Right cardiac atrium (tissue), 5 donors: ENCODE measurements around the gene CLEC4M. TPM values are rescaled to one million over a fixed set of nuclear protein-coding genes. Genes with fewer than 3 reads are reported as not detected.
"Not testable (repeated sequence)": the region's sequence is repeated elsewhere in the genome, so short reads cannot be mapped to it uniquely, and the experiment has no call there.

Experiments
- ATAC-seq, 2 donors: fragments of 200-7000 bp; cut with Tn5 transposase; one replicate each; pipeline versions ENCODE4 v1.8.0 to v1.9.1; 2020; ENCODE audit warnings: moderate library complexity in 2 of 2, mild to moderate bottlenecking in 1 of 2
- DNase-seq, 3 donors: peaks; one replicate each; pipeline ENCODE4 v3.0.0-alpha.2; 2020
- H3K27ac ChIP-seq: one replicate; pipeline ENCODE4 v1.5.1; 2013; ENCODE audit warnings: mild to moderate bottlenecking, low read length, control low read depth, moderate library complexity
- H3K27me3 ChIP-seq: one replicate; pipeline ENCODE4 v1.6.1; 2013; ENCODE audit not compliant: control insufficient read depth, insufficient read depth
- H3K4me1 ChIP-seq: one replicate; pipeline ENCODE4 v1.6.1; 2013; ENCODE audit warnings: low read length; ENCODE audit not compliant: control insufficient read depth, insufficient read depth
- H3K4me3 ChIP-seq: one replicate; pipeline ENCODE4 v1.5.1; 2013; ENCODE audit warnings: low read length, control low read depth
- H3K9me3 ChIP-seq: one replicate; pipeline ENCODE4 v1.6.1; 2013; ENCODE audit warnings: low read length; ENCODE audit not compliant: control insufficient read depth
- WGBS: extraction: QIAGEN DNeasy Blood & Tissue Kit; methylation state at CpG from one replicate; pipeline ENCODE4 v1.1.7; 2013; 5-methylcytosine and 5-hydroxymethylcytosine counted together
- intact Hi-C, 4 donors: fragments of 100-400 bp; cut with DNase I; formaldehyde crosslinking; loops; one replicate each; pipeline versions ENCODE4 v1.11.0 to v1.14.0; 2022 to 2023
- polyA plus RNA-seq: library from polyadenylated mRNA; stranded (reverse); fragments of 200-250 nt; gene quantifications from one replicate; pipeline ENCODE4 v1.2.3, GENCODE V29; 2013
- total RNA-seq, 4 donors: library from RNA; stranded (reverse); fragmentation: NEBNext Ultra II Directional; extraction: Animal tissue kit (Norgen Biotek cat#: 25700); gene quantifications; one replicate each; pipeline ENCODE4 v1.2.1, GENCODE V29; 2021
- donor health status: healthy with polysubstance abuse.
- donor health status: DM: no; HTN: yes; CAD: no.
- donor health status: DM: no; HTN: no; CAD: no.
- donor health status: DM: no; HTN: yes; CAD: no; lungs with severe emphysema.
- donor health status: DM: yes; HTN: yes; CAD: no.

The CLEC4M gene
- total and polyA plus RNA-seq, 5 donors: not detected

- whole genome bisulfite sequencing: 77% methylated on average over 11 of the region's 11 CpGs
- intact Hi-C loops: no loop called here
- no peaks in the 10 kb centered on the region for H3K9me3 ChIP-seq
- no peaks in the 10 kb centered on the region for H3K4me1 ChIP-seq
- DNase-seq (no peak), ATAC-seq (no peak)
- H3K27ac ChIP-seq: no peak overlapping the region
- no peaks in the 10 kb centered on the region for H3K27me3 ChIP-seq
- no peak overlapping the region for H3K4me3 ChIP-seq
Observed at GRCh38 chr19:7742991-7743390, 20.1 kb upstream of the CLEC4M start.

- intact Hi-C loops: no loop called here
- no peaks in the 10 kb centered on the region for H3K9me3 ChIP-seq
- ATAC-seq: no peak
- H3K27ac ChIP-seq: no peak overlapping the region
- no peaks in the 10 kb centered on the region for H3K4me1 ChIP-seq
- 67% methylated on average over 2 of the region's 2 CpGs for WGBS
- no peak overlapping the region for H3K4me3 ChIP-seq
- no peak for DNase-seq
- no peaks in the 10 kb centered on the region for H3K27me3 ChIP-seq
Observed at GRCh38 chr19:7743425-7743841, 19.6 kb upstream of the CLEC4M start.

- no peak overlapping the region for H3K4me3 ChIP-seq
- ATAC-seq: no peak
- intact Hi-C loops: no loop called here
- no peak for DNase-seq
- no peaks in the 10 kb centered on the region for H3K4me1 ChIP-seq
- no peaks in the 10 kb centered on the region for H3K27me3 ChIP-seq
- WGBS: 65% methylated on average over 5 of the region's 5 CpGs
- H3K9me3 ChIP-seq: no peaks in the 10 kb centered on the region
- no peak overlapping the region for H3K27ac ChIP-seq
Observed at GRCh38 chr19:7744199-7744786, 18.8 kb upstream of the CLEC4M start.

- no peaks in the 10 kb centered on the region for H3K9me3 ChIP-seq
- no peak for DNase-seq
- intact Hi-C loops: no loop called here
- no peak for ATAC-seq
- no peaks in the 10 kb centered on the region for H3K4me1 ChIP-seq
- no peak overlapping the region for H3K4me3 ChIP-seq
- WGBS: 75% methylated on average over 12 of the region's 12 CpGs
- H3K27me3 ChIP-seq: no peaks in the 10 kb centered on the region
- H3K27ac ChIP-seq: no peak overlapping the region
Observed at GRCh38 chr19:7744871-7745650, 18.0 kb upstream of the CLEC4M start.

GRCh38 chr19:7746306-7746705, 16.7 kb upstream of the CLEC4M start:
- H3K9me3 ChIP-seq, H3K27me3 ChIP-seq, H3K4me3 ChIP-seq, DNase-seq, intact Hi-C loops, H3K27ac ChIP-seq, ATAC-seq, H3K4me1 ChIP-seq: not testable (repeated sequence)
- 54% methylated on average over 4 of the region's 4 CpGs for whole genome bisulfite sequencing

GRCh38 chr19:7746903-7747884, 15.8 kb upstream of the CLEC4M start, which contains the start of gene CD209:
Gene CD209 (minus strand): TSS chr19:7747534. CDS start chr19:7747511, 23 bp downstream.
- H3K4me3 ChIP-seq: peak within 1 kb of the TSS; percentile 12
- WGBS: 53% methylated on average over 7 of the region's 7 CpGs
- H3K9me3 ChIP-seq: no peaks in the 10 kb centered on the region
- peak; percentile 24 to 36 for ATAC-seq
- H3K27me3 ChIP-seq: no peaks in the 10 kb centered on the region
- no peak for DNase-seq
- intact Hi-C loops: no loop called here
- H3K4me1 ChIP-seq: no peaks in the 10 kb centered on the region
- H3K27ac ChIP-seq: no peak within 1 kb of the TSS

GRCh38 chr19:7748171-7748570, 14.9 kb upstream of the CLEC4M start:
- Histone ChIP-seq H3K9me3 (no peaks in the 10 kb centered on the region), H3K27me3 (no peaks in the 10 kb centered on the region), H3K4me3 (no peak overlapping the region), H3K27ac (no peak overlapping the region), H3K4me1 (no peaks in the 10 kb centered on the region)
- ATAC-seq (no peak), DNase-seq (no peak)
- intact Hi-C loops: no loop called here
- WGBS: 62% methylated on average over 2 of the region's 2 CpGs

GRCh38 chr19:7748756-7749155, 14.3 kb upstream of the CLEC4M start:
- DNase-seq (no peak), ATAC-seq (no peak)
- no peaks in the 10 kb centered on the region for H3K4me1 ChIP-seq
- intact Hi-C loops: no loop called here
- no peak overlapping the region for H3K27ac ChIP-seq
- no peaks in the 10 kb centered on the region for H3K27me3 ChIP-seq
- WGBS: 28% methylated on average over 4 of the region's 4 CpGs
- no peak overlapping the region for H3K4me3 ChIP-seq
- H3K9me3 ChIP-seq: no peaks in the 10 kb centered on the region

GRCh38 chr19:7751157-7751783, 11.8 kb upstream of the CLEC4M start:
- H3K4me3 ChIP-seq: no peak overlapping the region
- H3K27me3 ChIP-seq: no peaks in the 10 kb centered on the region
- H3K9me3 ChIP-seq: peaks cover 2% of the 10 kb centered on the region
- no peak overlapping the region for H3K27ac ChIP-seq
- DNase-seq: no peak
- ATAC-seq: no peak
- WGBS: 68% methylated on average over 12 of the region's 12 CpGs
- no peaks in the 10 kb centered on the region for H3K4me1 ChIP-seq
- intact Hi-C loops: no loop called here

- no peaks in the 10 kb centered on the region for H3K4me1 ChIP-seq
- H3K4me3 ChIP-seq: no peak overlapping the region
- DNase-seq (no peak), ATAC-seq (no peak)
- H3K27ac ChIP-seq: no peak overlapping the region
- intact Hi-C loops: no loop called here
- 24% methylated on average over 4 of the region's 4 CpGs for WGBS
- peaks cover 4% of the 10 kb centered on the region for H3K9me3 ChIP-seq
- no peaks in the 10 kb centered on the region for H3K27me3 ChIP-seq
Observed at GRCh38 chr19:7756258-7756657, 6.8 kb upstream of the CLEC4M start.
